Mucosa of descending colon (tissue), 3 donors: ENCODE measurements around the gene MYO19. TPM values are rescaled to one million over a fixed set of nuclear protein-coding genes. Genes with fewer than 3 reads are reported as not detected.
"Not testable (repeated sequence)": the region's sequence is repeated elsewhere in the genome, so short reads cannot be mapped to it uniquely, and the experiment has no call there.

ENCODE experiments used
- ATAC-seq: fragments of 200-7000 bp; cut with Tn5 transposase; one replicate; pipeline ENCODE4 v1.9.1; 2020; ENCODE audit warnings: mild to moderate bottlenecking, moderate library complexity
- DNase-seq, 3 donors: peaks; one replicate each; pipeline ENCODE4 v3.0.0-alpha.2; 2020
- H3K36me3 ChIP-seq: fragments of 200-600 bp; one replicate; pipeline ENCODE4 v1.8.0; 2021; ENCODE audit warnings: low read depth, mild to moderate bottlenecking
- H3K4me1 ChIP-seq: fragments of 200-600 bp; one replicate; pipeline ENCODE4 v1.8.0; 2021; ENCODE audit warnings: low read depth, mild to moderate bottlenecking
- H3K4me3 ChIP-seq: fragments of 200-600 bp; one replicate; pipeline ENCODE4 v1.8.0; 2021; ENCODE audit warnings: mild to moderate bottlenecking
- H3K9me3 ChIP-seq: fragments of 200-600 bp; one replicate; pipeline ENCODE4 v1.8.0; 2021; ENCODE audit warnings: mild to moderate bottlenecking
- intact Hi-C, 2 donors: fragments of 100-400 bp; cut with DNase I in 1 of 2; cut with micrococcal nuclease in 1 of 2; formaldehyde crosslinking; loops; one replicate each; pipeline versions ENCODE4 v1.11.0 to v1.11.1; 2022; cut with DNase I, micrococcal nuclease
- total RNA-seq, 3 donors: library from RNA; stranded (reverse); fragmentation: NEBNext Ultra II Directional in 2 of 3; extraction: Animal tissue kit (Norgen Biotek cat#: 25700) in 2 of 3; gene quantifications; one replicate each; pipeline versions ENCODE4 v1.2.1 to v1.2.4, GENCODE V29; 2021 to 2023
- TF ChIP-seq, protein P1 (sequence below): fragments of 200-600 bp; IDR thresholded peaks from one replicate; pipeline ENCODE4 v1.8.0; 2022; ENCODE audit warnings: antibody characterized with exemption, mild to moderate bottlenecking
- donor health status: DM: no; HTN: no; CAD: no; lungs with moderate emphysema.
- donor health status: DM: no; HTN: no; CAD: no.
- donor health status: DM: no; HTN: yes; CAD: no.

Gene MYO19
- total RNA-seq, 3 donors from 2014 or later, result 67.5 to 103 (median 93.4) TPM

DNA sequence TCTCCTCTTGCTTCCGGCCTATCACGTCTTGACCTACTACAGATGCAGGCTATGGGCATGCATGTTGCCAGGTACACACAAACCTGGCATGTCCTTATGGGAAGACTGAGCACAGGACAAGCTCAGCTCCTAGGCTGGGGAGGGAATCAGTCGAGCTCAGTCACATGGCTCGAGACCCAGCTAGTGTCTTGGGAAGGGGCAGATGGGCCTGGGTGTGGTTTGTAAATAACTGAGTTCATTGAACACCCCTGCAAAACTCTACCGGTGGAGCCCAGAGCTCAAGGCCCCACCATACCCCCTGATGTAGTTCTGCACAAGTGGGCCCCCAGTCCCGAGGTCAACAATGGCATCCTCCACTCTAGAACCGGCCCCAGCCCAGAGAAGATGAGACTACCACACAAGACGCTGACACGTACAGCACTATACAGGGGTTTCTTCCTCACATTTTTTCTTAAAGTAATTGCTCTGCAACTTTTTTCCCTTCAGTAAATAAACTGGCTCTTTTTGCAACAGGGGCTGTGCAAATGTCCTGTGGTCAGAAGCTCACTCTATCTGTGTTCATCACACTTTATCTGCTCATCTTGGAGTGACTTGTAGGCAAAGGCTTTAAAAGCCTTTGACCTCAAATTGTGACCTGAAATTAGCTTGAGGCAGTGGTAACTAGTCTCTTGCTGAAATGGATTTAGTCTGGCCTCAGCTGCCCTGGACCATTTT, 25.2 kb downstream of the MYO19 start:
- TF ChIP-seq, protein P1, sequence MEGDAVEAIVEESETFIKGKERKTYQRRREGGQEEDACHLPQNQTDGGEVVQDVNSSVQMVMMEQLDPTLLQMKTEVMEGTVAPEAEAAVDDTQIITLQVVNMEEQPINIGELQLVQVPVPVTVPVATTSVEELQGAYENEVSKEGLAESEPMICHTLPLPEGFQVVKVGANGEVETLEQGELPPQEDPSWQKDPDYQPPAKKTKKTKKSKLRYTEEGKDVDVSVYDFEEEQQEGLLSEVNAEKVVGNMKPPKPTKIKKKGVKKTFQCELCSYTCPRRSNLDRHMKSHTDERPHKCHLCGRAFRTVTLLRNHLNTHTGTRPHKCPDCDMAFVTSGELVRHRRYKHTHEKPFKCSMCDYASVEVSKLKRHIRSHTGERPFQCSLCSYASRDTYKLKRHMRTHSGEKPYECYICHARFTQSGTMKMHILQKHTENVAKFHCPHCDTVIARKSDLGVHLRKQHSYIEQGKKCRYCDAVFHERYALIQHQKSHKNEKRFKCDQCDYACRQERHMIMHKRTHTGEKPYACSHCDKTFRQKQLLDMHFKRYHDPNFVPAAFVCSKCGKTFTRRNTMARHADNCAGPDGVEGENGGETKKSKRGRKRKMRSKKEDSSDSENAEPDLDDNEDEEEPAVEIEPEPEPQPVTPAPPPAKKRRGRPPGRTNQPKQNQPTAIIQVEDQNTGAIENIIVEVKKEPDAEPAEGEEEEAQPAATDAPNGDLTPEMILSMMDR, result no peak
- no peaks in the 10 kb centered on the region for H3K36me3 ChIP-seq
- intact Hi-C loops, result no loop called here

DNA sequence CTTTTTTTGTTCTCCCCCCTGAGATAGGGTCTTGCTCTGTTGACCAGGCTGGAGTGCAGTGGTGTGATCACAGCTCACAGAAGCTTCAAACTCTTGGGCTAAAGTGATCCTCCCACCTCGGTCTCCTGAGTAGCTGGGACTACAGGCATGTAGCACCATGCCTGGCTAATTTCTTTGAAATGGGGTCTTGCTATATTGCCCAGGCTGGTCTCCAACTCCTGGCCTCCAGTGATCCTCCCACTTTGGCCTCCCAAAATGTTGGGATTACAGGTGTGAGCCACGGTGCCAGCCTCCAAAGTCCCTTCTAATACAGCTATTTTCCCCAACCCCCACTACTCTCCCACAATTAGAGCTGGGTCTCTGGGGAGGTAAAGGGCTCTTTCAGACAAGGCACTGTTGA, 26.2 kb downstream of the MYO19 start:
- intact Hi-C loops, H3K4me3 ChIP-seq, ATAC-seq, H3K36me3 ChIP-seq, DNase-seq, H3K9me3 ChIP-seq, H3K4me1 ChIP-seq: not testable (repeated sequence)

More for the DNA sequence above, 25.2 kb downstream of the MYO19 start:
- ATAC-seq (no peak), DNase-seq (no peak)
- Histone ChIP-seq H3K4me3 (no peak overlapping the region), H3K4me1 (no peaks in the 10 kb centered on the region), H3K9me3 (no peaks in the 10 kb centered on the region)

DNA sequence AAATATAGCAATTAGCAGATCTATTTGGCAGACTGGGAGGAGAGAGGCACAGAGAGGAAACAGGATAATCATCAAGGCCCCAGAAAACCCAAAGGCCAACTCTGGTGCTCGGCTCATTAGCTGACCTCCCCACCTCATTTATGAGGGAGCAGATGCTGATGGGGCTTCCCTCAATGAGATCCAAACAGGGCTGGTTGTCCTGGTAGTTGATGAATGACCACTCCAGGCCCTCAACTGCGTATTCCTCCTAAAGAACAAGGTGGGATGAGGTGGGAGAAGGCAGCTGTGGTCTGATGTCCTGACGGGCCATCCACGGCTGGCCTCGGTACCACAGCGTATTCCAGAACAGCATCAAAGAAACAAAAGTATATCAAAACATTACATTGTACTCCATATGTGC, 27.4 kb downstream of the MYO19 start:
- no peaks in the 10 kb centered on the region for H3K4me1 ChIP-seq
- no peaks in the 10 kb centered on the region for H3K9me3 ChIP-seq
- H3K4me3 ChIP-seq, result no peak overlapping the region
- no peaks in the 10 kb centered on the region for H3K36me3 ChIP-seq
- DNase-seq (no peak), ATAC-seq (no peak)
- intact Hi-C loops, result no loop called here
- TF ChIP-seq, protein P1, result no peak

DNA sequence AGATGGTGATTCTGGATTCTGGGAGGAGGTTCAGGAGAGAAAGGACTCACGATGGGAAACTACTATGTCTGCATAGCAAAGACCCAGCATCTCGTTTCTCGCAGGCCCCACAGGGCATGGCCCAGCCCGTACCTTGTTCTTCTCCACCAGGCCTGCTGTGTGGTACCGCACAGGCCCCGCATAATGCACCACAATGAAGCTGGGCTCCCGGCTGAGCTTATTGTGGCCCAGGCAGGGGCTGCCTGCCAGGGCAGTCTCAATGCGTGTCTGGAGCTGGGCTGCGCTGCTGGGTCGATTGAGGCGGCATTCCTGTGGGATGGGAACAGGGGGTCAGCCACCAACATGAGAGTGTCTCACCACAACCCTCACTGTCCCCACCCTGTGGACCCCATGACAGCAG, 27.8 kb downstream of the MYO19 start:
- no peaks in the 10 kb centered on the region for H3K36me3 ChIP-seq
- ATAC-seq (no peak), DNase-seq (no peak)
- H3K4me1 ChIP-seq, result no peaks in the 10 kb centered on the region
- H3K4me3 ChIP-seq, result no peak overlapping the region
- intact Hi-C loops, result no loop called here
- H3K9me3 ChIP-seq, result no peaks in the 10 kb centered on the region
- TF ChIP-seq, protein P1, result no peak

DNA sequence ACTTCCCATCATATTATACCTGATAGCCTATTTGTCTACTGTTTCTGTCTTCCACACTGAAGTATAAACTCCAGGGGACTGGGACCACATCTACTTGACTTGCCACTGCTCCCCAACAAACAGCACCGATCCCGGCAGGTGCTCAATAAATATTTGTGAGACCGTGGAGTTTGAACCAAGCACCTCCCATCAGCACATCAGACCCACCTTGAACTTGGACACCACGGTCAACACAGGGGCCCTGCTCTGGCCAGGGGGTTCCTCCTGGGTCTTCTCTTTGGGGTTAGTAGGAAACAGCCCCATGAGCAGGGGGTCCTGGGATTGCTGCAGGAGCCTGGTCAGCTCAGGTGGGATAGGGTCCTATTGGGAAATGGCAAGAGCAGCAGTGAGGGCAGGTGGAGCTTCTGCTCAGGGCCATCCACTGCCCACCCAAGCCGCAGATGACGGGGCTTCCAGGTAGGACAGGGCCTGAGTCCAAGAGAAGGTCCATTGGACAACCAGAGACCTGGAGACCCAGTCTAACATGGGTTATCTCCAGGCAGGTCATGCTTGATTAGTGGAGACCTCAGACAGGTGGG, 28.3 kb downstream of the MYO19 start:
- Histone ChIP-seq H3K4me1 (no peaks in the 10 kb centered on the region), H3K9me3 (no peaks in the 10 kb centered on the region), H3K36me3 (no peaks in the 10 kb centered on the region), H3K4me3 (no peak overlapping the region)
- ATAC-seq (no peak), DNase-seq (no peak)
- TF ChIP-seq, protein P1, result no peak
- intact Hi-C loops, result no loop called here

DNA sequence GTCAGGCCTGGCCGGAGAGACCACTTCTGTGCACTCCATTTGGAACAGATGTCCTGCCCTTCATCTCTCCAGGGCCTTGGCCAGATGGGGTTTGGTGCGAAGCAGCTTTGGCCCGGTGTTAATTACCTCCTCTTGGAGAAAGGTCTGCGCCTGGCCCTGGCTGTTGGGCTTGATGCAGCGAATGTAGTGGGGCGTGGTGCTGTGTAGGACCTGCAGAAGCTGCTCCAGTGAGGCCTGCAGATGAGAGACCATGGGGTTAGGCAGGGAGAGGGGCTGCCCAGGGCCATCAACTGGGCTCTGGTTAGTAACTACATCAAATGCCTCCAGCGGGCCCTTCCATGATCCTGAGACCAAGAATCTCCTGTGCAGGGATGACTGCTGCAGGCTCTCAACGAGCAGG, 29.5 kb downstream of the MYO19 start:
- no peak for DNase-seq
- no peaks in the 10 kb centered on the region for H3K9me3 ChIP-seq
- H3K4me3 ChIP-seq, result no peak overlapping the region
- TF ChIP-seq, protein P1, result no peak
- ATAC-seq, result no peak
- H3K36me3 ChIP-seq, result no peaks in the 10 kb centered on the region
- intact Hi-C loops, result no loop called here
- H3K4me1 ChIP-seq, result no peaks in the 10 kb centered on the region
